IMR-90 (cell line): Measurements from ENCODE around the gene C3orf49. TPM values are rescaled to one million over a fixed set of nuclear protein-coding genes. Genes with fewer than 3 reads are reported as not detected.

ENCODE experiments used
- ATAC-seq: fragments of 200-7000 bp; cut with Tn5 transposase; 2 replicates; pipeline ENCODE4 v1.9.1; 2020; ENCODE audit warnings: low read depth, mild to moderate bottlenecking, moderate library complexity
- BruUV-seq: library from RNA; stranded (reverse); fragments of 400-500 nt; replicated peaks from 2 replicates; lab custom pipeline; 2021; lab: Mats Ljungman, UMichigan
- CTCF ChIA-PET: fragments of 300-600 bp; formaldehyde crosslinking; extraction: SDS; loops from one replicate; lab custom pipeline; 2021; ENCODE audit warnings: antibody characterized with exemption; lab: Yijun Ruan, JAX
- POLR2A ChIA-PET: fragments of 300-600 bp; sonication (Branson Sonifier 250); formaldehyde crosslinking; loops from one replicate; lab custom pipeline; 2022; ENCODE audit warnings: antibody characterized with exemption; ENCODE audit not compliant: unreplicated experiment; lab: Charles Lee
- DNase-seq: peaks from one replicate; pipeline ENCODE4 v3.0.0; 2013
- H2AFZ ChIP-seq: replicated peaks from 2 replicates; pipeline ENCODE3; 2013; ENCODE audit warnings: low read length, mild to moderate bottlenecking; ENCODE audit not compliant: poor library complexity
- H2AK5ac ChIP-seq: 2 replicates; pipeline ENCODE4 v1.6.1; 2013; ENCODE audit warnings: low read depth, low read length, inconsistent platforms
- H2AK9ac ChIP-seq: replicated peaks from 2 replicates; pipeline ENCODE3; 2013; ENCODE audit warnings: mild to moderate bottlenecking, low read depth, low read length, moderate library complexity; ENCODE audit not compliant: poor library complexity
- H2BK120ac ChIP-seq: 2 replicates; pipeline ENCODE4 v1.6.1; 2013; ENCODE audit warnings: low read depth, low read length, inconsistent platforms
- H2BK15ac ChIP-seq: 3 replicates; pipeline ENCODE4 v1.6.1; 2013; ENCODE audit warnings: low read depth, low read length, inconsistent platforms
- H2BK20ac ChIP-seq: 2 replicates; pipeline ENCODE4 v1.6.1; 2013; ENCODE audit warnings: low read depth, mild to moderate bottlenecking, inconsistent platforms, low read length, moderate library complexity
- H2BK5ac ChIP-seq: 2 replicates; pipeline ENCODE4 v1.6.1; 2013; ENCODE audit warnings: mild to moderate bottlenecking, low read depth, low read length, inconsistent platforms; ENCODE audit not compliant: poor library complexity, severe bottlenecking
- H3K14ac ChIP-seq: replicated peaks from 2 replicates; pipeline ENCODE4 v1.6.1; 2013; ENCODE audit warnings: low read depth, low read length, inconsistent platforms
- H3K18ac ChIP-seq: 2 replicates; pipeline ENCODE4 v1.6.1; 2013; ENCODE audit warnings: low read depth, low read length, control low read depth
- H3K23ac ChIP-seq: 2 replicates; pipeline ENCODE4 v1.6.1; 2013; ENCODE audit warnings: low read depth, low read length, inconsistent platforms
- H3K27ac ChIP-seq: 2 replicates; pipeline ENCODE4 v1.5.1; 2013; ENCODE audit warnings: mild to moderate bottlenecking, control low read depth, low read length; ENCODE audit not compliant: insufficient read depth
- H3K27me3 ChIP-seq: 2 replicates; pipeline ENCODE4 v1.6.1; 2013; ENCODE audit warnings: low read length; ENCODE audit not compliant: control insufficient read depth, insufficient read depth
- H3K36me3 ChIP-seq: 2 replicates; pipeline ENCODE4 v1.6.1; 2013; ENCODE audit warnings: low read length, mixed read lengths; ENCODE audit not compliant: control insufficient read depth, insufficient read depth
- H3K4ac ChIP-seq: 2 replicates; pipeline ENCODE4 v1.6.1; 2013; ENCODE audit warnings: low read depth, low read length, inconsistent platforms
- H3K4me1 ChIP-seq: 2 replicates; pipeline ENCODE4 v1.6.1; 2013; ENCODE audit warnings: low read length, mixed read lengths; ENCODE audit not compliant: control insufficient read depth, insufficient read depth
- H3K4me2 ChIP-seq: 2 replicates; pipeline ENCODE4 v1.6.1; 2013; ENCODE audit warnings: low read depth, mild to moderate bottlenecking, control low read depth, low read length, moderate library complexity
- H3K4me3 ChIP-seq: 2 replicates; pipeline ENCODE4 v1.5.1; 2013; ENCODE audit warnings: low read depth, mild to moderate bottlenecking, control low read depth, low read length, moderate library complexity; ENCODE audit not compliant: insufficient read depth
- H3K56ac ChIP-seq: 2 replicates; pipeline ENCODE4 v1.6.1; 2013; ENCODE audit warnings: low read length, inconsistent platforms; ENCODE audit not compliant: insufficient read depth; ENCODE audit errors: extremely low read depth
- H3K79me1 ChIP-seq, 2 experiments: 2 replicates each; pipeline ENCODE4 v1.6.1; 2013; ENCODE audit warnings: low read length in 2 of 2, inconsistent platforms in 1 of 2, low read depth in 1 of 2
- H3K9ac ChIP-seq: 2 replicates; pipeline ENCODE4 v1.6.1; 2013; ENCODE audit warnings: low read depth, low read length, control low read depth
- H3K9me1 ChIP-seq: 2 replicates; pipeline ENCODE4 v1.6.1; 2013; ENCODE audit warnings: low read length, inconsistent platforms; ENCODE audit not compliant: insufficient read depth
- H3K9me3 ChIP-seq: 2 replicates; pipeline ENCODE4 v1.6.1; 2013; ENCODE audit warnings: low read length; ENCODE audit not compliant: control insufficient read depth, insufficient read depth
- H4K20me1 ChIP-seq: 2 replicates; pipeline ENCODE4 v1.6.1; 2013; ENCODE audit warnings: low read length, inconsistent platforms; ENCODE audit not compliant: insufficient read depth
- H4K5ac ChIP-seq: 2 replicates; pipeline ENCODE4 v1.6.1; 2013; ENCODE audit warnings: mild to moderate bottlenecking, low read depth, low read length, control low read depth
- H4K8ac ChIP-seq, 2 experiments: 2 replicates each; pipeline ENCODE4 v1.6.1; 2013; ENCODE audit warnings: low read depth in 2 of 2, low read length in 2 of 2, control low read depth in 1 of 2, inconsistent platforms in 1 of 2
- H4K91ac ChIP-seq: 2 replicates; pipeline ENCODE4 v1.6.1; 2013; ENCODE audit warnings: low read depth, low read length, inconsistent platforms; ENCODE audit not compliant: insufficient read depth
- BHLHE40 ChIP-seq: fragments of 150-350 bp; IDR thresholded peaks from 2 replicates; pipeline ENCODE4 v1.6.1; 2016; ENCODE audit warnings: mild to moderate bottlenecking, low read depth, low read length
- CHD1 ChIP-seq: IDR thresholded peaks from 2 replicates; pipeline ENCODE4 v1.6.1; 2012; ENCODE audit warnings: low read depth, low read length, improper control_type of control experiment
- MAFK ChIP-seq: IDR thresholded peaks from 2 replicates; pipeline ENCODE4 v1.6.1; 2012; ENCODE audit warnings: low read depth, low read length, improper control_type of control experiment
- MXI1 ChIP-seq: IDR thresholded peaks from 2 replicates; pipeline ENCODE4 v1.6.1; 2012; ENCODE audit warnings: low read depth, mild to moderate bottlenecking, low read length, moderate library complexity, borderline replicate concordance
- POLR2A ChIP-seq: IDR thresholded peaks from 2 replicates; pipeline ENCODE4 v1.6.1; 2012; ENCODE audit warnings: mild to moderate bottlenecking, low read depth, low read length
- WGBS, 2 experiments: methylation state at CpG; one replicate each; pipeline versions ENCODE4 v1.1.5 to v1.1.7; 2013; ENCODE audit warnings: missing lambda C conversion rate in 2 of 2; ENCODE audit not compliant: insufficient read length in 1 of 2; ENCODE audit errors: extremely low coverage in 2 of 2; 5-methylcytosine and 5-hydroxymethylcytosine counted together
- dilution Hi-C: fragments of 300-500 bp; cut with HindIII; formaldehyde crosslinking; loops from one replicate; pipeline ENCODE4 v1.14.3; 2018; ENCODE audit warnings: low sequenced_read_pairs; ENCODE audit not compliant: unreplicated experiment
- in situ Hi-C: fragments of 300-500 bp; cut with MboI; formaldehyde crosslinking; loops from 3 replicates; pipeline ENCODE4 v1.14.3; 2019; ENCODE audit warnings: low sequenced_read_pairs, inconsistent platforms, mixed read lengths
- intact Hi-C: fragments of 100-400 bp; cut with micrococcal nuclease; formaldehyde crosslinking; loops from 2 replicates; pipeline ENCODE4 v1.10.0; 2022
- polyA plus RNA-seq, 3 experiments: library from polyadenylated mRNA; depleted of rRNA; stranded (reverse); fragments of >200 nt; gene quantifications; 2 replicates each; pipeline ENCODE4 v1.2.3, GENCODE V29; 2012; ENCODE audit warnings: low replicate concordance in 1 of 3
- total RNA-seq: library from RNA; depleted of rRNA; stranded (reverse); fragments of >200 nt; gene quantifications from 2 replicates; pipeline ENCODE4 v1.2.3, GENCODE V29; 2012
- TF ChIP-seq, protein P1 (sequence below): fragments of 150-350 bp; IDR thresholded peaks from 2 replicates; pipeline ENCODE4 v1.6.1; 2017; ENCODE audit warnings: mild to moderate bottlenecking, antibody characterized with exemption, low read length, low read depth

C3orf49 gene
- total and polyA plus RNA-seq, 2 of the 4 experiments (the other 2 are of a cell fraction) = not detected

DNA sequence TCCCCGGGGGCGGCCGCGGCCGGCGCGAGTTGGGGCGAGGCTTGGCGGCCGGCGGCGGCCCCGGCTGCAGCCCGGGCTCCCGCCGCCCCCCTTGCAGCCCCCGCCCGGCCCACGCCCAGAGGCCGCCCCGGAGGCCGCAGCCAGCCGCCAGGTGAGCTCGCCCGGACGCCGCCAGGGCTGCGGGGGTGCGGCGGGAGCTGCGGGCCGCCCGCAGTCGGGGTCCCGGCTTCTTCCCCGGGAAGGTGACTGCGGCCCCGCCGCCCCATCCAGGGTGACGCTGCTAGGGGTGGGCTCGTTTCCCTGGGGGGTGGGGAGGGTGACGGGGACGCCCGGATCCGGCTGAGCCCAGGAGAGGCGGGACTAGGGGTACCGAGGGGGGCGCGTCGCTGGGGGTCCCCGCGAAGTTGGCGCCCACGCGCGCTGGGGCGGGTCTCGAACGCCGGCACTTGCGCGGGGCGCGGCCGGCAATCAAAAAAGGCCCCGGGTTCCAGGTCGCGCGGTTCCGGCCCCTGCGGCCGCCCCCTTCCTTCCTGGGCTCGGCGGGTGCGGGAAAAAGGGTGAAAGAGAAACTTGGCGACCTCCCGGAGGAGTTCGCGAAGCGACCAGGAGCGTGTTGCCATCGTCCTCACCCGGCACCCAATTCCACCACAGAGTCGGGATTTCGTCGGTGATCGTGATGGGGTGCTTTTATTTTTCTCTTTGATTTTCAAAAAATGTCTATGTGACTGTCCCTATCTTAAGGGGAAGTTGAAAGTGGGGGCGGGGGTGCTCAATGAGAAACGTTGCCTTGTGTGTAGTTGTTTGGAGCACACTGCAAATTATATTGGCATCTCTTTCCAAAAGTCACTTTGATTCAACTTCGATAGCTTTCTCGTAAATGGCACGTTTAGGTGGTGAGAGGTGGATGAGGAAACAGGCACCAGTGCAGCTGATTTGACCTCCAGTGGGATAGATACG lies 45.2 kb downstream of the C3orf49 start:
- ATAC-seq (peak; percentile 66), DNase-seq (no peak)
- peak overlapping the region; percentile 86 for H2AK5ac ChIP-seq
- peak overlapping the region; percentile 70 for H2BK20ac ChIP-seq
- no peaks in the 10 kb centered on the region; the same call in 1 of the 2 replicates for H3K36me3 ChIP-seq
- H3K27me3 ChIP-seq = no peaks in the 10 kb centered on the region
- H3K79me1 ChIP-seq = peaks cover 40 to 67% of the 10 kb centered on the region in 2 experiments
- H3K27ac ChIP-seq = peak overlapping the region; percentile 69
- H4K20me1 ChIP-seq = no peaks in the 10 kb centered on the region; the same call in 1 of the 2 replicates
- BruUV-seq = no TSS peak
- peak overlapping the region; percentile 82 for H3K9ac ChIP-seq
- peak overlapping the region; percentile 48 for H3K56ac ChIP-seq
- H2AFZ ChIP-seq = peak overlapping the region; percentile 89
- dilution Hi-C loops = no loop called here
- TF ChIP-seq CHD1 (no peak), BHLHE40 (no peak), POLR2A (no peak), MAFK (no peak), MXI1 (no peak)
- TF ChIP-seq, protein P1, sequence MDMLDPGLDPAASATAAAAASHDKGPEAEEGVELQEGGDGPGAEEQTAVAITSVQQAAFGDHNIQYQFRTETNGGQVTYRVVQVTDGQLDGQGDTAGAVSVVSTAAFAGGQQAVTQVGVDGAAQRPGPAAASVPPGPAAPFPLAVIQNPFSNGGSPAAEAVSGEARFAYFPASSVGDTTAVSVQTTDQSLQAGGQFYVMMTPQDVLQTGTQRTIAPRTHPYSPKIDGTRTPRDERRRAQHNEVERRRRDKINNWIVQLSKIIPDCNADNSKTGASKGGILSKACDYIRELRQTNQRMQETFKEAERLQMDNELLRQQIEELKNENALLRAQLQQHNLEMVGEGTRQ = no peak
- H3K18ac ChIP-seq = peak overlapping the region; percentile 79
- H3K4me1 ChIP-seq = peaks cover 3% of the 10 kb centered on the region; the same call in 1 of the 2 replicates
- peak overlapping the region; percentile 94 for H3K4me3 ChIP-seq
- H2BK15ac ChIP-seq = no peak overlapping the region; the same call in 2 of the 3 replicates
- peak overlapping the region; percentile 53 to 89 for H4K8ac ChIP-seq
- intact Hi-C loops = loop anchor here (5.0 kb wide), 1 partner anchor 113 kb away; no protein-coding TSS in a partner anchor
- peak overlapping the region; percentile 87 for H3K14ac ChIP-seq
- peak overlapping the region; percentile 99 for H3K4me2 ChIP-seq
- peak overlapping the region; percentile 96 for H2AK9ac ChIP-seq
- peak overlapping the region; percentile 77 for H2BK120ac ChIP-seq
- ChIA-PET CTCF (no interaction called here), POLR2A (no interaction called here)
- peak overlapping the region; percentile 81 for H4K91ac ChIP-seq
- H4K5ac ChIP-seq = peak overlapping the region; percentile 82
- peak overlapping the region; percentile 68 for H3K4ac ChIP-seq
- WGBS, 2 experiments = 0% methylated on average over 4 of the region's 93 CpGs; no CpG with 5 or more reads in 1 of the 2 experiments
- peaks cover 7% of the 10 kb centered on the region for H3K9me1 ChIP-seq
- in situ Hi-C loops = no loop called here
- H3K23ac ChIP-seq = peak overlapping the region; percentile 99
- H3K9me3 ChIP-seq = no peaks in the 10 kb centered on the region
- peak overlapping the region; percentile 75 for H2BK5ac ChIP-seq
